PC-9 (cell line): Measurements from ENCODE around the gene NUPR1.

Source experiments
- EZH2 ChIP-seq: fragments of 200-600 bp; sonication (generic); IDR thresholded peaks from 2 replicates; pipeline ENCODE4 v1.8.0; 2017; ENCODE audit warnings: antibody characterized with exemption, low read depth
- TF ChIP-seq, protein P1 (sequence below): fragments of 200-600 bp; sonication (generic); conservative IDR thresholded peaks from 2 replicates; pipeline ENCODE4 v1.6.1; 2017; ENCODE audit warnings: mixed run types, antibody characterized with exemption, mild to moderate bottlenecking, moderate library complexity

DNA sequence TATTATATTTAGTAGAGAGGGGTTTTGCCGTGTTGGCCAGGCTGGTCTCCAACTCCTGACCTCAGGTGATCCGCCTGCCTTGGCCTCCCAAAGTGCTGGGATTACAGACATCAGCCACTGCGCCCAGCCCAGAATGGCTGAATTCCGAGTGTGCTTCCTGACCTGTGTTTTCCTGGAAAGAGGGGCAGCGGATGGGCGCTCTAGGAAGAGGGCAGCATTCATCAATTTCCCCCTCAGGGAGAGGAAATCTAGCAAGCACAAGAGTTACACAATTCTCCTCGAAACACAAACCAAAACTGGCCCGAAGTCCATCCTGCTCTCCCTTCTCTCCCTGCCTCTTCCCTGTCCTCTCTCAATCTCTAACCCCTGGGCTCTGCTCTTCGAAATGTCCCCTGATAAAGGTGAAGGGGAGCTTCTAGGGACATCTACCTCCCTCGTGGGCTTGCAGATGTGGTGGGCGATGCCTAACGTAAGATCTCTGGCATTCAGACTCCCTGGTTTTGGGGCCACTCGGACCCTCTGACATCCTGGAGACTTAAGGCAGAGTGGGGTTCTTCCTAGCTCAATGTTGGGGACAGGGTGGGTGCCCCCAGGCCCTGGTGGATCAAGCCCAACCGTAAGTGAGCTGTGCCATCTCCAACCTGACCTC lies 33.2 kb downstream of the NUPR1 start:
- no peak for TF ChIP-seq EZH2
- TF ChIP-seq, protein P1, sequence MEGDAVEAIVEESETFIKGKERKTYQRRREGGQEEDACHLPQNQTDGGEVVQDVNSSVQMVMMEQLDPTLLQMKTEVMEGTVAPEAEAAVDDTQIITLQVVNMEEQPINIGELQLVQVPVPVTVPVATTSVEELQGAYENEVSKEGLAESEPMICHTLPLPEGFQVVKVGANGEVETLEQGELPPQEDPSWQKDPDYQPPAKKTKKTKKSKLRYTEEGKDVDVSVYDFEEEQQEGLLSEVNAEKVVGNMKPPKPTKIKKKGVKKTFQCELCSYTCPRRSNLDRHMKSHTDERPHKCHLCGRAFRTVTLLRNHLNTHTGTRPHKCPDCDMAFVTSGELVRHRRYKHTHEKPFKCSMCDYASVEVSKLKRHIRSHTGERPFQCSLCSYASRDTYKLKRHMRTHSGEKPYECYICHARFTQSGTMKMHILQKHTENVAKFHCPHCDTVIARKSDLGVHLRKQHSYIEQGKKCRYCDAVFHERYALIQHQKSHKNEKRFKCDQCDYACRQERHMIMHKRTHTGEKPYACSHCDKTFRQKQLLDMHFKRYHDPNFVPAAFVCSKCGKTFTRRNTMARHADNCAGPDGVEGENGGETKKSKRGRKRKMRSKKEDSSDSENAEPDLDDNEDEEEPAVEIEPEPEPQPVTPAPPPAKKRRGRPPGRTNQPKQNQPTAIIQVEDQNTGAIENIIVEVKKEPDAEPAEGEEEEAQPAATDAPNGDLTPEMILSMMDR: no peak
